GF-D8 (cell line): ENCODE measurements around the gene ATP5ME.
"Not testable (repeated sequence)": the region's sequence is repeated elsewhere in the genome, so short reads cannot be mapped to it uniquely, and the experiment has no call there.

ENCODE experiments used
- DNase-seq: peaks from one replicate; lab custom pipeline; 2025; lab: John Stamatoyannopoulos, UW

The ATP5ME gene

DNA sequence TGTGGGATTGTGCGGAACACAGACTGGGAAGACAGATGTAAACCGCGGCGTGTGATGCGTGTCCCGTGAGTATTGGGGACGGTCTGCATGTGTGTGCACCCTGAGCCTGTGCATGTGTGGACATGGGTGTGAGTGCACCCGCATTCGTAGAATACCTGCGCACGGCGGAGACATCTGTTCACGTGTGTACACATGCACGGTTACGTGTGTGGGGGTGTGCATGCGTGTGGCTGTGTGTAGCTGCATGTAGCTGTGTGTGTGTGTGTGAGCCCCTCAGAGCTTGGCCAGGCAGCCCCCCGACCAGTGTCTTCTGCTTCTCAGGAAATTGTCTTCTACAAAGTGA lies 19.6 kb downstream of the ATP5ME start:
- no peak for DNase-seq

DNA sequence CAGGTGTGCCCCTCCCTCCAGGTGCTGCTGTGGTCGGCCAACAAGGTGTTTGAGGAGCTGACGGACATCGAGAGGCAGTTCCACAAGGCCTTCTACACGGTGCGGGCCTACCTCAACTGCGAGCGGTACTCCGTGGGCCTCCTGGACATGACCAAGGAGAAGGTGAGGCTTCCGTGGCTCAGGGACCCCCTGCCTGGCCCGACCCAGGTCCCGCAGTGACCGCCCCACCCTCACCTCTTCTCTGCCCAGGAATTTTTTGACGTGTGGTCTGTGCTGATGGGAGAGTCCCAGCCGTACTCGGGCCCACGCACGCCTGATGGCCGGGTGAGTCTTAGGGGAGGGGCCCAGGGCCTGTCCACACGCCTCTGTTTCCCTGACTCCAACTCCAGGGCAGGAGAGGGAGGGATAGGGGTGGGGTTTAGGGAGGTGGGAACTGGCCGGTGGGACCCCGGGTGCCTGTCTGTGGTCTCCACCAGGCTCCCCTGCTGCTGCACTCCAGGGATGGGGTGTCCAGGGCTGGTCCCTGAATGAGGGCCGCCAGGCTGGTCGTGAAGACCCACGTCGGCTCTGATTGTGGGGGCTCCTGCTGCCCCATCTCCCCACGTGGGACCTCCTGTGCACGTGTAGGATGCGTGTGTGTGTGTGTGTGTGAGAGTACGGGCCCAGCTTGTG lies 20.1 kb downstream of the ATP5ME start:
- no peak for DNase-seq

DNA sequence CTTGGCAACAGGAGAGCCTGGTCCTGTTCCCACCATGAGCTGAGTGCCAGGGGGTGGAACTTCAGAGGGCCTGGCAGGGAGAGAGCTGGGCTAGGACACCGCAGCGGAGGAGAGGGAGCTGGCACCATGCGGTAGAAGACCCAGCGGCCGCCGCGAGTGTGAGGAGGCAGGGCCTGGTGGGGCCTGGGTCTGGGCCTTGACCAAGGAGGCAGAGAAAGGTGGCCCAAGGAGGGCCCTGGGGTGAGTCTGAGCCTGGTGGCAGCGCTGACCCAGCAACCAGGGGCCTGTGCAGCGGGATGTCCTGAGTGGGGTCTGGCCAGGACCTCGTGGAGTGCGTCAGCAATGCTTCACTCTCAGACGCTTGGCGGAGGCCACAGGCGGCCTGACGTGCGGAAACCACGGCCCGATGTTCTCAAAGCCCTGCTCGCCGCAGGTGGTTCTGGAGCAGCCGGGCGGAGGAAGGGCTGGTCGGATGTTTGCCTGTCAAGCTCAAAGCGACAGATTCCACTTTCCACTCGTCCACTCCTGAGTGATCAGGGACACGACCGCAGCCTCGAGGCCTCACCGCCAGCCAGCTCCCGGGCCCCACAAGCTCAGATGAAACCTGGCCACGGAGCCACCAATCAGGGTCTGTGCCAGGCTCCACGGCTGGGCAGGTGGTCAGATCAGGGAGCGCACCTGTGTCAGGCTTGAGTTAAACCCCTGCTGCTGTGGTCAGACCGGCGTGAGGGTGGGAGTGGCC lies 20.8 kb downstream of the ATP5ME start:
- DNase-seq: no peak

DNA sequence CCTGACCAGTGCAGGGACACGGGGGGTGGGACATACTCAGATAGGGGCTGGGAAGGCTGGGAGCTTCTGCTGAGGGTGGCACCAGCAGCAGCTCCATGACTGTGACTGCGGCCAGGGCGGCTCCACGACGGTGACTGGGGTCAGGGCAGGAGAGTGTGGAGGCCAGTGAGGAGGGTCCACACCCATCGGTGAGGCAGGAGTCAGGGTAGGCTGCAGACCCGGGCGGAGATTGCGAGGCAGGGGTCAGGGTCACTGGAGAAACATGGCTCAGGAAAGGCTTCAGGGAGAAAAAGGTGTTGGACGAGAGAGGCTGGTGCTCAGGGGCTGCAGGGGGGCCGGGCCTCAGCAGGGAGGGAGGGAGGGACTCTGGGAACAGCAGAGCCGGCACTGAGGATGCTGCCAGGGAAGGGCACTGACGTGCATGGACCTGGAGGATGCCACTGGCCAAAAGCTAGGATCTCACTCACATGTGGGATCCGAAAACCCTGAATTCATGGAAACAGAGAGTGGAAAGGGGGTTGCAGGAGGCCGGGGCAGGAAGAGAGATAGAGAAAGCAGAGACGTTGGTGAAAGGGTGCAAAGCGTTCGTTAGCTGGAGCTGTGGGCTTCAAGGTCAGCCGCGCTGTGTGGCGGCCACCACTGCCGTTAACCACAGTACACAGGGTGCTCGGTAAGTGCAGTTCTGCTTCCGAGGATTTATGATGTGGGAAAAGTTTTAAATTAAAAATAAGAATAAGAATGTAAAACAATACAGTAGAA lies 22.0 kb downstream of the ATP5ME start:
- no peak for DNase-seq

DNA sequence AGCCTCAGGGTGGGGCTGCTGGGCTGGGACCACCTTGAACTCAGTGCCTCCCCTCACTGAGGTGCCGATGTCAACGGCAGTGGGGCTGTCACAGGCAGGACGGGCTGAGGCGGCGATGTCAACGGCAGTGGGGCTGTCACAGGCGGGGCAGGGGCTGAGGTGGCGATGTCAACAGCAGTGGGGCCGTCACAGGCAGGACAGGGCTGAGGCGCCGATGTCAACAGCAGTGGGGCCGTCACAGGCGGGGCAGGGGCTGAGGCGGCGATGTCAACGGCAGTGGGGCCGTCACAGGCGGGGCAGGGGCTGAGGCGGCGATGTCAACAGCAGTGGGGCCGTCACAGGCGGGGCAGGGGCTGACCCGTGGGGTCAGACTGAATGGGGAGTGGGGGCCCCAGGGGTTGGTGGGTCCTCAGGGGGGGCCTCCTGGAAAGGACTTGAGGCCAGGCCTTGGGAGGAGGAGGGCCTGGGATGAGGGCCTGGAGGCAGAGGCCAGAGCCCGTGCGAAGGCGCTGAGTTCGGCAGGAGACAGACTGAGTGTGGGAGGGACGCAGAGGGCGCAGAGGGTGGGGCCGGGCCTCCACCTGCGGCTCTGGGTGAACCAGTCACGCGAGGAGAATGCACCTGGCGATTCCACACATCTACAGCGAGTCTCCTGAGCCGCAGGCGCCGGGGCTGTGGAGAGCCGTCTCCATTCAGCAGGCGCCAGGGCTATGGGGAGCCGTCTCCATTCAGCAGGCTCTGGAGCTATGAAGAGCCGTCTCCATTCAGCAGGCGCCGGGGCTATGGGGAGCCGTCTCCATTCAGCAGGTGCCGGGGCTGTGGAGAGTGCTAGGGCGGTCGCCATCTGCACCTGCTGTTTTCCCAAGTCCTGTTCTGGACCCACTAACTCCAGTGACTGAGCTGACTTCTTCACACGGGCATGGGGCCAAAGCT lies 22.9 kb downstream of the ATP5ME start:
- DNase-seq: no peak

DNA sequence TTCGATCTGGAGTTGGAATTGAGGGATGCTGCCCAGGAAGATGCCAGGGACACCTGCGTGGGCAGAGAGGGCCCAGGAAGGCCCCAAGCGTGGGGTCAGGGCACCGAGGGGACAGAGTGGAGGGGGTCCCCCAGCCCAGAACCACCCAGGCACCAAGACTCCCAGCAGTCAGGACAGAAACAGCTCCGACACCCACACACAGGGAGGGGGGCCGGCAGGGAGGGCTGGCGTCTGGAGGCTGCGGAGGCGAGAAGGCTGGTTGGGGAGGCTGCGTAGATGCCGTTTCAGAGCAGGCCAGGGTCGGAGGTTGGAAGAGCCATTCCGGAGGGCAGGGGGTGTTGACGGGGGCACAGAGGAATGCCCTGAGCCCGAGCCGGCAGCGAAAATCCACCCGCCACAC lies 23.6 kb downstream of the ATP5ME start:
- DNase-seq: no peak

DNA sequence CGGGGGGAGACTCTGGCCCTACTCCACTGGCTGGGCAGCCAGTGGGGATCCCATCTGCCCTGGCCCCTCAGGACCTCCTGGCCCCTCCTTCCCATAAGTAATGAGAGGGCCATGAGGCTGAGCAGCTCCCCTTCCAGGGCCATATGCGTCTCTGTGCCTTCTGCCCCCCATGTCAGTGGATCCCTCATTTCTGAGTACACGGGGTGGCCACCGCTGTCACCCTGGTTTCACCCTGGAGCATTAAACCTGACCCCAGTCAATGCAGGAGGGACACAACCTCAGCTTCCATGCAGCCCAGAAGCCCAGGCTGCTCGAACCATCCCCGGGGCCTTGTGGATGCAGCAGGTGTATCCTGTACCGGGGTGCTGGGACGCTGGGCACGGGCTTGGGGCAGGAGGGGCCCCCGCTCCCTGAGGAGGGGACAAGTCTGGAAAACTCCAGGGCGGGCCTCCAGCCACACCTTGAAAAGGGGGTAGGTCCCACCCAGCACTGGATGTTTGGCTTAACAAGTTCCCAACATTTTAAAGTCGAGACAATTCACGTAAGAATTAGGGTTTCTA lies 24.2 kb downstream of the ATP5ME start:
- no peak for DNase-seq

DNA sequence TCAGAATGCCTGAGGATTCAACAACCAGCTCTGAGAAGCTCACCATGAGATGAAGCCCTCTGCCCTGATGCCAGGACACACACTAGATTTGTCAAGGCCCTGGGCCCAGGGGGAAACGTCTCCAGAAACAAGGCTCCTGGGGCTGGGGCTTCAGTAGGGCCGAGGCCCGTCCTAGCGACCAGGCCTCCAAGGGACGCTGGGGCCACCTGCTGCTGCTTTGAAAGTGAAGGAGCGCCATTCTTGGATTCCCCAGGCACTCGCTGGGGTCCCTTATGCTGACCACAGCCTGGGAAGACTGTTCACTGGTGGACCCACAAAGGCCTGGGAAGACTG lies 24.8 kb downstream of the ATP5ME start:
- no peak for DNase-seq

DNA sequence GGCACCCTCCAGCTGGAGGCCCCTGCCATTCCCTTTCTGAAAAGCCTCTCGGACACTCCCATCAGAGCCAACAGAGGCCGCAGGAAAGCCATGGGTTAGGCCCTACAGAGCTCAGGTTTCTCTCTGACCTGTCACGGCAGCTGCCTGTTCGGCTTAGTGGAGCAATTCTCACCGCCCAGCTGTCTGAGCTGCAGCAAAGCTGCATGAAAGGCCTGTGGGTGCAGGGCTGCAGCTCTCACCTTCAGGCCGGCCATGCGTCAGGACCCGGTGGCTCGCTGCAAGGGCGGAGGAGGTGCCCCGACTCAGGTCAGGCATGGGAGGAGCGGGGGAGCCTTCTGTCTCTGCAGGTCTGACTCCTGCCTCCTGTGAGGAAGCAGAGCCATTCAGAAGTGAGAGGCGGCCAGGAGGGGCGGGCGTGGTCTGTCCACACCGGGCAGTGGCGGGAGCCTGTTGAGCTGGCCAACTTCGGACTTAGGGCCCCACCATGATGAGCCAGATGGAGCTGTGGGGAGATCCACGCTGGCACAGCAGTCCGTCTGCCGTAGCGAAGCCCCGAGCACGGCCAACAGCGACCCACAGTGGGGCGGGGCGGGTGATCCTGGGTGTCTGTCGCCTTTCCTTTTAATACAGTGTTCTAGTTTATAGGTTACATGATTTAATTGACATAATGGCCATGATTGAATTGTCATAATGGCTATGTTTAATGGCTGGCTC lies 25.3 kb downstream of the ATP5ME start:
- DNase-seq: no peak

DNA sequence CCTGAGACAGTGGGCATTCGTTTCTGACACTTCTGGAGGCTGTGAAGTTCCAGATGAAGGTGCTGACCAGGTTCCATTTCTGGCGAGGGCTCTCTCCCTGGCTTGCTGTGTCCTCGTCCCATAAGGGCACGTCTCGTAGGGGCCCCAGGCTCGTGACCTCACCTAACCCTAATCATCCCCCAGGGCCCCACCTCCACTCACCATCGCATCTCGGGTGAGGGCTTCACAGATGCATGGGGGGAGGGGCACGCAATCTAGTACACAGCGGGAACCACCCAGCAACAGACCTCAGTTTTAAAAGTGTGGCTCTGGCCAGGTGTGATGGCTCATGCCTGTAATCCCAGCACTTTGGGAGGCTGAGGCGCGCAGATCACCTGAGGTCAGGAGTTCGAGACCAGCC lies 26.6 kb downstream of the ATP5ME start:
- DNase-seq: no peak

DNA sequence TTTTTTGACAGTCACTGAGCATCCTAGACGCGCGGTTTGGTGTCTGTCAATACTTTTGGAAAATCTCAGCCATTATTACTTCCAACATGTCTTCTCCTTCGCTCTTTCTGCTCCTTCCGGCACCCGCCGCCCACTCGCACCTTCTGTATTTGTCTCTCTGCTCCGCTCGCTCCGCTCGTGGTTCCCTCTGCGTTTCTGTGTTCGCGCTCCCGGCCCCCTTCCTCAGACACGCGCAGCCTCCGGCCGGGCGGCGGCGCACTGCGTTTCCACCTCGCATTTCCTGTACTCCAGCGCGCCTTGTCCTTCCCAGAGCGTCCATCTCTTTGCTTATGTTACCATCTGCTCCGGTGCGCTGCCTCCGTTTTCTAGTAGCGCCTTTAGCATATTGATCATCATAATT lies 27.6 kb downstream of the ATP5ME start:
- DNase-seq: no peak

DNA sequence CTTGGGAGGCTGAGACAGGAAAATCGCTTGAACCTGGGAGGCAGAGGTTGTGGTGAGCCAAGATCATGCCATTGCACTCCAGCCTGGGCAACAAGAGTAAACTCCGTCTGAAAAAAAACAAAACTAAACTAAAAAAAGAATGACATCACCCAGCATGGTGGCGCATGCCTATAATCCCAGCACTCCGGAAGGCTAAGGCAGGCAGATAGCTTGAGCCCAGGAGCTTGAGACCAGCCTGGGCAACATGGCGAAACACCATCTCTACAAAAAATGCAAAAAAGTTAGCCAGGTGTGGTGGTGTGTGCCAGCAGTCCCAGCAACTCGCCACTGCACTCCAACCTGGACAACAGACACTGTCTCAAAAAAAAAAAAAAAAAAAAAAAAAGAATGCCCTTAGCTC lies 31.7 kb downstream of the ATP5ME start:
- not testable (repeated sequence) for DNase-seq

DNA sequence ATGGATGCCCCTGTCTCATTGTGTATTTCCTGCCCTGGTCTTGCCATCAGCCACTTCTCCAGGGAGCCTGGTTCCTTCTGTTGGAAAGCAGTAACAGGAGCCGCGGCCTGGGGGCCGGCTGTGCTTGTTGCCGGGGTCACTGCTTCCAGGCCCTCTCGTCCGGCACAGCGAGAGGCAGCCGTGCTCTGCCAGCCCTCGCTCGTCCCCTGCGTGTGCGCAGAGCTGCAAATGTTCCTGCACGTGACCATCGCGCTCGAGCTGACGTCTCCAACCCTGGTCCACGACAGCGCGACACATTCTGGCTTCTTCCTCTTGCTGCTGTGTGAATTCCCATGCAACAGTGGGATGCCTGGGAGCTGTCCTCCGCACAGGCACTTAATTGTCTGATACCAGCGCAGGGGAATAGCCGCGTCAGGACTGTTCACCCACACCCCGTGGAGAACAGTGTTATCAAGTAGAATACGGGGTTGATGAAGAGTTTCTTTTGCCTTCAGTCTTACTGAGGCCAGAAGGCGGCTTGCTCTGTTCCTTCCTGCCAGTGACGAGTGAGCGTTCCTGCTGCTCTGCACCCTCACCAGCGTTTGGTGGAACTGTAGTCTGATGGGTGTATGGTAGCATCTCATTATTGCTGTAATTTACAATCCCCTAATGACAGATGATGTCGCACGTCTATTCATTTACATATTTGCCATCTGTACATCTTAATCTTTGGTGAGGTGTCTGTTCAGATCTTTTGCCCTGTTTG lies 36.4 kb downstream of the ATP5ME start:
- no peak for DNase-seq

DNA sequence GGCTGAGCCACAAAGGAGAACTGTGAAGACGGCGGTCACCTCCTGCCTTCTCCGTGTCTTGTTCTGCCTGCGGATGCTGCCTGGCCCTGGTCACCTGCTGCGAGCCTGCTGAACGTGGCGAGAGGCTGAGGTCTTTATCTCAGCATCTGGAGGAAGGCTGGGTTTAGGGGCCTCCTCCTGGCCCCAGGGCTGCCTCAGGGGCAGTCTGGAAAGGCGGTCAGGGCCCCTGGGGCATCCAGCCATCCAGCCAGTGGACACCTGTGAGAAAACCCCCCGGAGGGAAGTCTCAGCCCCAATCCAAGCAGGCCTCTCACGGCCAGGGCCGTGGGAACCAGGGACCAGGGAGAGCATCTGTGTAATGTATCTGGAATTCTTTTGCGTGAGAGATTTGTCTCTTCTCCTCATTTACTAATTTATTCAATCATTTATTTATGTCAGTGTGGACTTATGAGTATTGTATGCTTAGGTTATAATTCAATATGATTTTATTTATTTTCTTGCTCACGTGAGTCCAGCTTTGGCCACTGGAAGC lies 37.4 kb downstream of the ATP5ME start:
- DNase-seq: no peak

DNA sequence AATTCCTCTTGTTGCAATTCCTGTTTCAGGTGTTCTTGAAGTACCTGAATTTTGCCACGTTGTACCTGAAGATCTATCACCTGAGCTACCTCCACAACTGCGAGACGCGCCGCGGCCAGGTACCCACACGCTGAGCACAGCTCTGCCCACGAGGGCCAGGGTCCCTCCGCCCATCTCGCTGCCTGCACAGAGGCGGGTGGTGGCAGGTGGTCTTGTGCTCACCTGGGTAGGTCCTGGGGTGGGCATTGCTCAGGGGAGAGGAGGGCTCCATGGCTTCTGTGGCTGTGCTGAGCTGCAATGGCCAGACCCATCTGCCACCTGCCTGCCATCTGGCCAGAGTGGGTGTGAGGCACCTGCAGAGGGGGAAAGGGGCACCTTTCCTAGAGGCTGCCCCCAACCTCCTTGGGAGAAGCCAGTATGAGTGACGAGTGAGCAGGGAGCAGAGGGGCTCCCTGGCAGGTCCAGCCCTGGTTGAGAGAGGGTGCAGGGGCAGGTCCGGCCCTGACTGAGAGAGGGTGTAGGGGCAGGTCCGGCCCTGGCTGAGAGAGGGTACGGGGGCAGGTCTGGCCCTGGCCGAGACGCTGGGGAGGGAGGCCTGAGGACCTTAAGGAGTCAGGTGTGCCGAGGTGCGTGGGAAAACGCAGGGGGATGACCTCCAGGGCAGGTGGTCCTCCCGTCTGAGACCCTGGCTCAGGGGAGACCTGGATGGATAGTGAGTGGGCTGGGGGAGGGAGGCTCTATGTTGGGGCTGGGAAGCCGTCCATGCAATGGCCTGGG lies 38.0 kb downstream of the ATP5ME start:
- no peak for DNase-seq

DNA sequence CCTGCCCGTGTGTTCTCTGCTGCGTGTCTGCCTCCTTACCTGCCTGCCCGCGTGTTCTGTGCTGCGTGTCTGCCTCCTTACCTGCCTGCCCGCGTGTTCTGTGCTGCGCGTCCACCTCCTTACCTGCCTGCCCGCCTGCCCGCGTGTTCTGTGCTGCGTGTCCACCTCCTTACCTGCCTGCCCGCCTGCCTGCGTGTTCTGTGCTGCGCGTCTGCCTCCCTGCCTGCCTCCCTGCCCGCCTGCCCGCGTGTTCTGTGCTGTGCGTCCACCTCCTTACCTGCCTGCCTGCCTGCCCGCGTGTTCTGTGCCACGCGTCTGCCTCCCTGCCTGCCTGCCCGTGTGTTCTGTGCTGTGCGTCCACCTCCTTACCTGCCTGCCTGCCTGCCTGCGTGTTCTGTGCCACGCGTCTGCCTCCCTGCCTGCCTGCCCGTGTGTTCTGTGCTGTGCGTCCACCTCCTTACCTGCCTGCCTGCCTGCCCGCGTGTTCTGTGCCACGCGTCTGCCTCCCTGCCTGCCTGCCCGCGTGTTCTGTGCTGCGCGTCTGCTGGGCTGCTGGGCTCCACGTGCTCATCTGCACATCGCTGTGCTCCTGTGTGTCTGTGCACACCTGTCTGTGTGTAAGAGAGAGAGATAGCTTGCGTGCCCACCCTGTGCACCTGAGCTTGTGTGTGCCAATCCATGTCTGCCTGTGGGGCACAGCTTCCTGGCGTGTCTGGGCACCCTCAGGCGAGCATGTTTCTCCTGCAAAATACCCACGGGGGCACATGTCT lies 38.8 kb downstream of the ATP5ME start:
- not testable (repeated sequence) for DNase-seq

DNA sequence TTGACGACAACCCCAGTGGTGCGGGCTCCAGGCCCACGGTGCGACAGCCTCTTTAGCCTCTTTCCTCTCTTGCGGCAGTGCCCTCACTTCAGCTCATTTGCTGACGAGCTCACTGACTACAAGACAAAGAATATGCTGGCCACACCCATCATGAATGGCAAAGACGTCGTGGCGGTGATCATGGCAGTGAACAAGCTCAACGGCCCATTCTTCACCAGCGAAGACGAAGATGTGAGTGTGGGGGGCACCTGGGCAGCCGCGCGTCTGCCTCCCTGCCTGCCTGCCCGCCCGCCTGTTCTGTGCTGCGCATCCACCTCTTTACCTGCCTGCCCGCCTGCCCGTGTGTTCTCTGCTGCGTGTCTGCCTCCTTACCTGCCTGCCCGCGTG lies 39.5 kb downstream of the ATP5ME start:
- DNase-seq: no peak

DNA sequence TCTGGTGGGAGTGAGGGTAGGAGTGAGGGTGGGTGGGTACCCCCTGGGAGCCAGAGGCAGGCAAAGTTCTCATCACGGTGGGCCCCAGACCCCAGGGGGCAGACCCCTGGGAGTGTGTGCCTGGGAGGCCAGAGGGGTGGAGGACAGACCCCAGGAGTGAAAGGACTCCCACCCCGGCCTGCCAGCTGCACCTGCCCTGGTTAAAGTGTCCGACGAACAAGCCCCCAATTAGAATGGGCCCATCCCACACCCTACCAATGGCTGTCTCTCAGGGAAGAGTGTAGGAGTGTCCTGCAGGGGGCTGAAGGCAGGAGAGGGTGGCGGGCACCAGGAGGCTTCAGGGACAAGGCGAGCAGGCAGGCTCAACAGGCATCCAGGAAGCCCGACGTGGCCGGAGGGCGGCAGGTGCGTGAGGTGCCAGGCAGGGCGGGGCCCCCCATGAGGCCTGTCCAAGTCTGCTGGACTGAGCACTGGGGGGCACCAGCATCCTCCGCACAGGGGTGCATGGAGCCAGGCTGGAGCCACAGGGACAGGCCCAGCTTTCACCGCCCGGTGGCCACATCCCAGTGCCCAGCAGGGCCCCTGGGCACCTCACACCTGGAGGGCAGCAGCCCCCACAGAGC lies 40.0 kb downstream of the ATP5ME start:
- no peak for DNase-seq
